ENCODE data around the gene TMEM253. TPM values are rescaled to one million over a fixed set of nuclear protein-coding genes. Genes with fewer than 3 reads are reported as not detected.

TMEM253 gene
- 0.14 TPM for polyA plus RNA-seq (2013, experiment 1 of 2; ENCODE audit: insufficient read length)
- polyA plus RNA-seq (2013, experiment 2 of 2; ENCODE audit: insufficient read length) = 0.41 TPM

- DNase-seq = no peak
Observed at GRCh38 chr14:21100931-21101330, at the start of gene TMEM253. Gene TMEM253 (plus strand): TSS chr14:21101066. CDS start chr14:21101344, 278 bp downstream.

- DNase-seq = no peak
Observed at GRCh38 chr14:21053184-21054122, 47.4 kb upstream of the TMEM253 start.

DNA sequence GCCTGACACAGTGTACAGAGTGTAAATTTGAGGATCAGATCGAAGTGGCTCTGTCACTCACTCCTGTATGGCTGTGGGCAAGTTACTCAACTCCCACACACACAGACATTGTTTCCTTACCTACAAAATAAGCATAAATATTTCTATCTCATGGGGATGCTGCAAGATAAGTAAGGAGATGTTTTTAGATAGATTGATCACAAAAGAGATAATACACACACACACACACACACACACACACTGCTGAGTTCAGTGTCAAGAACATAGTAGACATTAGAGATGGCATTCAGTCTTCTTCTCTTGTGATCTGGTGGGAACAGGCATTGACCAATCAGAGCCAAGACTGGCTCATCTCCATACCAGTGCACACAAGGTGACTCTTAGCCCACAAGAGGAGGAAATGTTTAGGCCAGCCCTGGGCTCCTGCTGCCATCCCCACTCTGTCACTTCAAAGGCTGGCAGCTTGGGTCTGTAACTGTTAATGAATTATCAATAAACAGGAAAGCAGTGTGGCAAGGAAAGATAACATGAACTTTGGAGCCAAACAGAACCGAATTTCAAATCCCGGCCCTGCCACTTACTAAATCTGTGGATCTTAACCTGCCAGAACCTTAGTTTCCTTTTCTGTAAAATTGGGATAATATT lies 46.6 kb upstream of the TMEM253 start:
- DNase-seq = no peak

DNA sequence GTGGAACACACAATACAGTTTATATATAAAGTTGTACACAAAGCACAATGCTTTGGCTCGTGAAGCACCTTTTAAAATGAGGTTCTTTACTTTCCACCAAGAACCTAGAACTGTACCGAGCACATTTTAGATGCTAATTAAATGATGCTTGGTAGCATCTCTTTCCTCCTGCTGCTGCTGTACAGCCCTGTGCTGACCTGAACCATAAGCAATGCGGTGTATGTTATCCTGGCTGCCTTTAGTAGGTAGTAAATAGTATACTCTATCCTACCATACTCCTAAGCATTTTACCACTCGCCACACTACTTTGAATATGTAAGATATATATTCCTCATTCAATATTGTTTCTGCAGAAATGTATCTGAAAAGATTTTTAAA lies 46.1 kb upstream of the TMEM253 start:
- no peak for DNase-seq

GRCh38 chr14:21055432-21056117 lies 45.3 kb upstream of the TMEM253 start:
- no peak for DNase-seq

DNA sequence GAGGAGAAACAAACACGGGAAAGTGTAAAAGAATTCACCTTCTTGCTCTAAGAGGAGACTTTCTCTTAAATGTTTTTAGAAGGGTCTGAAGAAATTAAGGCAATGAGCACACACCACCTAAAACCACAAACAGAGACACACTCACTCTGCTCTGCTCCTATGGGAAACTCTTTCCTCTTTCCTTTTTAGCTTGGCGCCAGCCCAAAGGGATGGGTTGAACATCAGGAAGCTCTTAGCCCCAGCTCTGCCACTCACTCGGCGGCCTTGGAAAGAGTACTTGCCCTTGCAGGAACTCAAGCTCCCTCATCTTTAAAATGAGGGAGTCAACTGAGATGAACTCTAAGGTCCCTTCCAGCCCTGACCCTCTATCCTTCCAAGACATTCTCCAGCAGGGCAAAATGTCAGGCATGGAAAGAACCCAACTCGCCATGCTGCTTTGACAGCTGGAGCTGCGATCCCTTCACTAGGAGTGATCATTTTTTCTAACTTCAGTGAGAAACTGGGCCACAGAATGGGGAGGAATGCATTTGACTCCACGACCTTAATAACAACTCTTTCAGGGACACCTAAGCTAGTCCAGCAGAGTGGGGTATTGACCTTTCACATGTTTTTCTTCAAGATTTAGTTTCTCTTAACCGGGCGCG lies 44.2 kb upstream of the TMEM253 start:
- DNase-seq = peak; percentile 60

DNA sequence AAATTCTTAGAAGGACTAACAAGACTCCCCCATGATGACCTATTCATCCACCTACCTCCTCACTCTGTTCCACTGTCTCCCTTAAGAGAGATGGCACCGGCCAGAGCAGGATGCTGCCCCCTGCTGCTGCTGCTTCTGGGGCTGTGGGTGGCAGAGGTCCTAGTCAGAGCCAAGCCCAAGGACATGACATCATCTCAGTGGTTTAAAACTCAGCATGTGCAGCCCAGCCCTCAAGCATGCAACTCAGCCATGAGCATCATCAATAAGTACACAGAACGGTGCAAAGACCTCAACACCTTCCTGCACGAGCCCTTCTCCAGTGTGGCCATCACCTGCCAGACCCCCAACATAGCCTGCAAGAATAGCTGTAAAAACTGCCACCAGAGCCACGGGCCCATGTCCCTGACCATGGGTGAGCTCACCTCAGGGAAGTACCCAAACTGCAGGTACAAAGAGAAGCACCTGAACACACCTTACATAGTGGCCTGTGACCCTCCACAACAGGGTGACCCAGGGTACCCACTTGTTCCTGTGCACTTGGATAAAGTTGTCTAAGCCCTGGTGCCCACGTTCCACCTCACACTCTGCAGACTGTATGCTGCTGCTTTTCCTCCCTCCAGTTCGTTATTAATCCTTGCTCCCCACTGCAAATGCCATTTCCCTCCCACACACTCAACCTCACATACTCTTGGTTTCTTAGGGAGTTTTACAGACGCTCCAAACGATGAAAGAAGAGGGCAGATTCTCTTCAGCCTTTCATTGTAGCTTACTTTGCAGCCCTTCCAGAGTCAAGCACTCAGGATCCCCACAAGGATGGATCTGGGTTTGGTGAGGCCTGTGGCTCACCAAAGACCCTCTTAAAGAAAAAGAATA lies 42.8 kb upstream of the TMEM253 start, which contains the start of gene RNASE8:
TSS of gene RNASE8 (plus strand) at position 20 of the 873 bp plus-strand sequence. CDS start at position 91, 71 bp downstream.
- DNase-seq = peak; percentile 38

- DNase-seq = no peak
Observed at GRCh38 chr14:21058903-21059302, 42.0 kb upstream of the TMEM253 start.

GRCh38 chr14:21059842-21060613 lies 40.8 kb upstream of the TMEM253 start:
- peak; percentile 32 for DNase-seq

- no peak for DNase-seq
Observed at GRCh38 chr14:21060614-21061346, 40.1 kb upstream of the TMEM253 start.

DNA sequence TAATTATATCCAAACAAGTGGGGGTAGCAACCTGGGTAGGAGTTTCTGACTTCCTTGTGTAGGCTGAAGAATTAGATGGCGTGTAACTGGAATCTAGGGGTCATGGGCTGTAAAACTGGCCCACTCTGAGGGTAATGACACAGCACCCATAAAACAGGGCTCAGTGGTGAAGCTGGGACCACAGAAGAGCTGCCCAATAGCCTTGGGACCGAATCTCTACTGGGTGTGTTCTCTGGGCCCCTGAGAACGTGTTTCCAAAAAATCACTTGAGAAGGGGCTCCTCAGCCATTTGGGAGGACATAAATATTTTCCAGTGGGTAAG lies 39.6 kb upstream of the TMEM253 start:
- DNase-seq = no peak

DNA sequence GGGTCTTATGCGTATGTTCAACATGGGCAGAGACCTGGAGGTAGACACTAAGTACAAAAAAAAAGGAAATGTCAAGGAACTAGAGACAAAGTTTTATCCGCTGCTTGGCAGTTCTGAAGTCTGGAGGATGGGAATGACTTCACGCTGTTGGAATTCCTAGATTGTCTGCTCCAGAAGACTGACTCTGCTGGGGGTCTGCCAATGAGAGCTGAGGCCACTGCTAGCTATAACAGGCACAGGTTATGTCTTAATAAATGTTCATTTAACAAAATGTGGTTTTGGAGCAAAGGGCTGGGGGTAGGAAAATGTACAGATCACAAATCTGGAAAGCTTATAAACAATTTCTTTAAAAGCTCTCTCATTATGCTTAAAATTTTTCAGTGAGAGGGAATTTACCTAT lies 37.4 kb upstream of the TMEM253 start:
- DNase-seq = peak; percentile 92

GRCh38 chr14:21066882-21067502 lies 33.9 kb upstream of the TMEM253 start:
- no peak for DNase-seq

GRCh38 chr14:21068521-21069387 lies 32.1 kb upstream of the TMEM253 start:
- peak; percentile 64 for DNase-seq

- DNase-seq = peak; percentile 43
Observed at GRCh38 chr14:21069388-21070082, 31.3 kb upstream of the TMEM253 start.

DNA sequence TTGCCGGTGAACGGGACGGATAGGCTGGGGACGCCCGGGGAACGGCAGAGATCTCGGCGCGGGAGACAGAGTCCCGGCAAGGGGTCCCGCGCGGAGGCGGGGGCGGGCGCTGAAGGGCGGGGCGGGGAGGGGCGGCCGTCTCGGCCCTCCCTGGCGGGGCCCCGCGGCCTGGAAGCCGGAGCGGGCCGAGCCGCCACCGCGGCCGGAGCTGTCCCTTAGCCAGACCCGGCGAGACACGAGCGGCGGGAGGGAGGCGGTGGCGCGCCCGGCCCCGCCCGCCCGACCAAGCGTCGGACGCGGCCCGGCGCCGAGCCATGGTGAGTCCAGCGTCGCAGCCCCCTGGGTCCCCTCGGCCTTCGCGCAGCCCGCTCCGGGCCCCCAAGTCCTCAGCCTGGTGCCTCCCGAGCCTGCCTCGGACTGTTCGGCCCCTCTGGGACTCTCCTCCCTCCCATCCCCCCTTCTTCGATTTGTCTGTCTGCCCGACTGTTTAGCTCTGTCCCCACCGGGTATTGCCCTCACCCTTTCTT lies 30.7 kb upstream of the TMEM253 start, which contains the start of gene ARHGEF40:
TSS of gene ARHGEF40 (plus strand) at position 222 of the 527 bp plus-strand sequence. CDS start at position 315, 93 bp downstream.
- DNase-seq = peak; percentile 68

DNA sequence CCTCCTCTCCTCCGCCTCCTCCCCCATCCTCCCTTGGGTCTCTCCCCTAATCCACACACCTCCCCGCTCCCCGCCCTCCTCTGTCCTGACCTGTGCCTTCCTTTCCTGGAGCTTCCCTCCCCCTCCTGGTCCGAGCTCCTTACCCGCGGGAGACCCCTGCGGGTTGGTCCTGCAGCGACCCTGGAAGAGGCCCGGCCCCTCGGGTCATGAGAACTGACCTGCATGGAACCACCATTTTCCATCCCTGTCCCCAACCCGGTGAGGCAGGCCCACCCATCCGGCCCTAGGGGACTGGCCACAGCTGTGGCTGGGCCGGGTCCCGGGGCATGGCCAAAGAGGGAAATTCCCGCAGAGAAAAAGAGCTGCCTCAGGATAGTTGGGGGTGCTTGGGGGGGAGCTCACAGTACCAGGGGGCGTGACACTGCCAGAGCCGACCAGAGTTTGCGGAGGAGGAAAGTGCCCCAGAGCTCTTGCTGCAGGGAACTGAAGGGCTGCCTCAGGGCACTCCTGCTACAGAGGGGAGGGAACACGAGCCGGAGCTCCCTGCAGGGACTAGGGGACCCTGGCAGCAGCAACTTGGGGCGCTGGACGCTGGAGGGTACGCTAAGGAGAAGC lies 30.1 kb upstream of the TMEM253 start:
- peak; percentile 48 for DNase-seq

Measured in fibroblast of skin of back (primary cell).